Spleen (tissue), 7 donors: Measurements from ENCODE around the gene CPLX1.

ENCODE experiments used
- CTCF ChIP-seq, 11 experiments: fragments of 200-600 bp in 7 of 11; fragments of 450-650 bp in 4 of 11; sonication (generic) in 4 of 11; IDR thresholded peaks in 8 of 11; conservative IDR thresholded peaks in 3 of 11; 1 replicate in 7 of 11; 2 replicates in 4 of 11; pipeline versions ENCODE4 v1.4.0 to v1.8.0; 2016 to 2021; ENCODE audit warnings: antibody characterized with exemption in 11 of 11, inconsistent platforms in 4 of 11, mild to moderate bottlenecking in 1 of 11
- POLR2A ChIP-seq, 3 donors: fragments of 450-650 bp; IDR thresholded peaks; one replicate each; pipeline ENCODE4 v1.5.1; 2017; ENCODE audit warnings: antibody characterized with exemption in 3 of 3, mild to moderate bottlenecking in 1 of 3
- POLR2AphosphoS5 ChIP-seq, 3 donors: sonication (generic); formaldehyde crosslinking; IDR thresholded peaks; one replicate each; pipeline ENCODE4 v1.5.1; 2017; ENCODE audit warnings: antibody characterized with exemption in 3 of 3
- donor health status: DM: no; HTN: no; CAD: no; lungs with moderate emphysema.
- donor health status: DM: no; HTN: no; CAD: no.
- donor health status: DM: no; HTN: no; CAD: no.

- TF ChIP-seq CTCF (IDR thresholded peaks at IDR 0.05 in 8 of 11, conservative IDR thresholded peaks at IDR 0.05 in 3 of 11) (no peak), POLR2AphosphoS5 (IDR thresholded peaks at IDR 0.05) (no peak), POLR2A (IDR thresholded peaks at IDR 0.05) (no peak)
These were observed 37.8 kb downstream of the CPLX1 start for GRCh38 chr4:788006-788635.
